SK-N-SH (cell line): ENCODE data around the gene COPS9. TPM values are rescaled to one million over a fixed set of nuclear protein-coding genes. Genes with fewer than 3 reads are reported as not detected.

ENCODE experiments used
- CTCF ChIA-PET: fragments of 300-600, 350-600 bp; formaldehyde crosslinking; extraction: SDS; loops from one replicate; lab custom pipeline; 2021; lab: Yijun Ruan, JAX
- POLR2A ChIA-PET: fragments of 350-600 bp; sonication (Branson Sonifier 250); formaldehyde crosslinking; extraction: SDS; loops from one replicate; lab custom pipeline; 2020; ENCODE audit warnings: antibody characterized with exemption, inconsistent platforms; lab: Yijun Ruan, JAX
- DNase-seq: peaks from one replicate; pipeline ENCODE4 v3.0.0; 2012
- H2AFZ ChIP-seq: fragments of 200-600 bp; sonication (generic); 2 replicates; pipeline ENCODE4 v1.8.1; 2016; ENCODE audit warnings: antibody characterized with exemption, mild to moderate bottlenecking, low read depth
- H3F3A ChIP-seq: fragments of 200-600 bp; sonication (generic); replicated peaks from 2 replicates; pipeline ENCODE3; 2016; ENCODE audit warnings: antibody characterized with exemption, mild to moderate bottlenecking; ENCODE audit not compliant: insufficient read depth
- H3K27ac ChIP-seq, 2 experiments: fragments of 200-500 bp in 1 of 2; fragments of 200-600 bp in 1 of 2; sonication (Bioruptor generic) in 1 of 2; sonication (generic), shearing (Covaris generic) in 1 of 2; 2 replicates each; pipeline versions ENCODE4 v1.5.1 to v1.6.1; 2014 to 2016; ENCODE audit warnings: low read depth in 2 of 2, inconsistent platforms in 1 of 2, low read length in 1 of 2, mild to moderate bottlenecking in 1 of 2, mixed read lengths in 1 of 2
- H3K27me3 ChIP-seq: fragments of 200-600 bp; sonication (generic), shearing (Covaris generic); 2 replicates; pipeline ENCODE4 v1.6.1; 2016; ENCODE audit warnings: mixed run types; ENCODE audit not compliant: insufficient read depth
- H3K36me3 ChIP-seq, 2 experiments: fragments of 200-500 bp in 1 of 2; fragments of 200-600 bp in 1 of 2; sonication (Bioruptor generic) in 1 of 2; sonication (generic) in 1 of 2; replicated peaks in 1 of 2; 2 replicates each; pipeline versions ENCODE3 to v1.5.1; 2014 to 2016; ENCODE audit warnings: low read length in 1 of 2, mild to moderate bottlenecking in 1 of 2; ENCODE audit not compliant: insufficient read depth in 2 of 2, control insufficient read depth in 1 of 2
- H3K4me1 ChIP-seq, 2 experiments: fragments of 200-500 bp in 1 of 2; fragments of 200-600 bp in 1 of 2; sonication (Bioruptor generic) in 1 of 2; sonication (generic), shearing (Covaris generic) in 1 of 2; 2 replicates each; pipeline versions ENCODE4 v1.5.1 to v1.6.1; 2014 to 2016; ENCODE audit warnings: low read depth in 1 of 2, low read length in 1 of 2, mixed run types in 1 of 2; ENCODE audit not compliant: insufficient read depth in 2 of 2, control insufficient read depth in 1 of 2
- H3K4me2 ChIP-seq: fragments of 200-600 bp; sonication (generic), shearing (Covaris generic); 2 replicates; pipeline ENCODE4 v1.6.1; 2017; ENCODE audit warnings: mixed run types
- H3K4me3 ChIP-seq, 2 experiments: fragments of 200-500 bp in 1 of 2; fragments of 200-600 bp in 1 of 2; sonication (Bioruptor generic) in 1 of 2; sonication (generic), shearing (Covaris generic) in 1 of 2; 2 replicates each; pipeline versions ENCODE4 v1.5.1 to v1.8.1; 2014 to 2016; ENCODE audit warnings: low read depth in 2 of 2, inconsistent platforms in 1 of 2, low read length in 1 of 2, mild to moderate bottlenecking in 1 of 2, mixed read lengths in 1 of 2, moderate library complexity in 1 of 2
- H3K79me2 ChIP-seq: fragments of 200-600 bp; sonication (generic); 2 replicates; pipeline ENCODE4 v1.8.1; 2017; ENCODE audit warnings: mild to moderate bottlenecking; ENCODE audit not compliant: insufficient read depth
- H3K9ac ChIP-seq: fragments of 200-600 bp; sonication (generic); 2 replicates; pipeline ENCODE4 v1.6.1; 2017; ENCODE audit warnings: mixed run types
- H3K9me2 ChIP-seq: fragments of 200-600 bp; sonication (generic); 2 replicates; pipeline ENCODE4 v1.6.1; 2017; ENCODE audit warnings: mixed run types
- H3K9me3 ChIP-seq: fragments of 200-600 bp; sonication (generic); 2 replicates; pipeline ENCODE4 v1.6.1; 2017; ENCODE audit warnings: mixed run types, mild to moderate bottlenecking, moderate library complexity
- H4K20me1 ChIP-seq: fragments of 200-600 bp; sonication (generic); 2 replicates; pipeline ENCODE4 v1.6.1; 2017; ENCODE audit warnings: mild to moderate bottlenecking, mixed run types; ENCODE audit not compliant: insufficient read depth
- EZH2phosphoT487 ChIP-seq: fragments of 200-600 bp; sonication (generic); IDR thresholded peaks from 2 replicates; pipeline ENCODE4 v1.6.1; 2017; ENCODE audit warnings: low read depth, mixed run types, mild to moderate bottlenecking, antibody characterized with exemption, moderate library complexity, borderline replicate concordance
- FOXJ3 ChIP-seq: sonication (generic); formaldehyde crosslinking; IDR thresholded peaks from 2 replicates; pipeline ENCODE4 v1.5.1; 2020; ENCODE audit warnings: mild to moderate bottlenecking, missing genetic modification reagents
- GATA2 ChIP-seq: sonication (generic); formaldehyde crosslinking; IDR thresholded peaks from 2 replicates; pipeline ENCODE4 v1.5.0; 2020; ENCODE audit warnings: mild to moderate bottlenecking, missing genetic modification reagents
- IRF3 ChIP-seq: fragments of 150-350 bp; IDR thresholded peaks from 2 replicates; pipeline ENCODE4 v1.6.1; 2016; ENCODE audit warnings: mild to moderate bottlenecking, low read depth, low read length
- JUND ChIP-seq: IDR thresholded peaks from 2 replicates; pipeline ENCODE4 v1.4.0; 2012
- MAX ChIP-seq: IDR thresholded peaks from 2 replicates; pipeline ENCODE4 v1.4.0; 2012; ENCODE audit warnings: low read depth
- POLR2AphosphoS5 ChIP-seq: IDR thresholded peaks from 2 replicates; pipeline ENCODE4 v1.6.1; 2012; ENCODE audit warnings: low read depth, low read length
- RAD21 ChIP-seq: IDR thresholded peaks from 2 replicates; pipeline ENCODE4 v1.6.1; 2012; ENCODE audit warnings: mild to moderate bottlenecking, low read length
- REST ChIP-seq: IDR thresholded peaks from 2 replicates; pipeline ENCODE4 v1.6.1; 2012; ENCODE audit warnings: mild to moderate bottlenecking, low read depth, low read length, moderate library complexity
- RXRA ChIP-seq: IDR thresholded peaks from 2 replicates; pipeline ENCODE4 v1.4.0; 2012; ENCODE audit warnings: low read depth, mild to moderate bottlenecking, borderline replicate concordance
- SIN3A ChIP-seq: IDR thresholded peaks from 2 replicates; pipeline ENCODE4 v1.6.1; 2012; ENCODE audit warnings: low read depth, mild to moderate bottlenecking, low read length, moderate library complexity, borderline replicate concordance
- TAF1 ChIP-seq: IDR thresholded peaks from 2 replicates; pipeline ENCODE4 v1.6.1; 2012; ENCODE audit warnings: low read depth, mild to moderate bottlenecking, low read length, moderate library complexity, borderline replicate concordance
- TEAD4 ChIP-seq: IDR thresholded peaks from 2 replicates; pipeline ENCODE4 v1.4.0; 2012; ENCODE audit warnings: mild to moderate bottlenecking, borderline replicate concordance; ENCODE audit not compliant: insufficient read depth
- USF2 ChIP-seq: fragments of 150-350 bp; IDR thresholded peaks from 2 replicates; pipeline ENCODE4 v1.6.1; 2017; ENCODE audit warnings: antibody characterized with exemption, low read length, low read depth, borderline replicate concordance
- YY1 ChIP-seq: IDR thresholded peaks from 2 replicates; pipeline ENCODE4 v1.4.0; 2012; ENCODE audit warnings: low read depth, mild to moderate bottlenecking
- WGBS: methylation state at CpG from one replicate; pipeline ENCODE4 v1.1.6; 2017; ENCODE audit warnings: low lambda C conversion rate; 5-methylcytosine and 5-hydroxymethylcytosine counted together
- polyA plus RNA-seq, 3 experiments: library from polyadenylated mRNA; depleted of rRNA; stranded (reverse); fragments of >200 nt; gene quantifications; 2 replicates each; pipeline ENCODE4 v1.2.3, GENCODE V29; 2012

The COPS9 gene
- polyA plus RNA-seq, 1 of the 3 experiments (the other 2 are of a cell fraction), result 717 TPM

GRCh38 chr2:240123821-240124650 lies 12.1 kb downstream of the COPS9 start:
- Histone ChIP-seq H3K4me1 (no peaks in the 10 kb centered on the region), H4K20me1 (no peaks in the 10 kb centered on the region), H3K9me3 (no peaks in the 10 kb centered on the region), H3K4me2 (no peak overlapping the region), H3K4me3 (no peak overlapping the region), H3K36me3 (peaks cover 0 to 23% of the 10 kb centered on the region in 2 experiments), H3F3A (no peaks in the 10 kb centered on the region), H3K27ac (no peak overlapping the region), H2AFZ (no peak overlapping the region), H3K9me2 (no peaks in the 10 kb centered on the region), H3K79me2 (no peaks in the 10 kb centered on the region), H3K27me3 (no peaks in the 10 kb centered on the region), H3K9ac (no peak overlapping the region)
- POLR2A ChIA-PET, result no interaction called here
- CTCF ChIA-PET, result interaction anchor here (1.6 kb wide), 1 partner anchor 19 kb away, joined by 4 read pairs; no protein-coding TSS in a partner anchor
- no peak for TF ChIP-seq IRF3
- no peak for TF ChIP-seq USF2
- TF ChIP-seq YY1, result no peak
- no peak for TF ChIP-seq RAD21
- no peak for TF ChIP-seq JUND
- TF ChIP-seq REST, result no peak
- no peak for TF ChIP-seq MAX
- TF ChIP-seq POLR2AphosphoS5, result no peak
- no peak for TF ChIP-seq GATA2 (CRISPR knock-in tag)
- no peak for TF ChIP-seq SIN3A
- no peak for TF ChIP-seq FOXJ3
- no peak for TF ChIP-seq TEAD4
- TF ChIP-seq RXRA, result no peak
- TF ChIP-seq EZH2phosphoT487, result no peak
- no peak for TF ChIP-seq TAF1
- DNase-seq, result peak; percentile 9
- 83% methylated on average over 21 of the region's 24 CpGs for WGBS
